Karpas-422 (cell line): ENCODE measurements around the gene PLAC9. TPM values are rescaled to one million over a fixed set of nuclear protein-coding genes. Genes with fewer than 3 reads are reported as not detected.
A peak's percentile ranks its signal among the peaks of the same experiment; 100 is the strongest.
"Not testable (repeated sequence)": the region's sequence is repeated elsewhere in the genome, so short reads cannot be mapped to it uniquely, and the experiment has no call there.

Experiments used
- DNase-seq: peaks from one replicate; pipeline ENCODE4 v3.0.0-alpha.2; 2015
- H2AFZ ChIP-seq: fragments of 200-600 bp; sonication (generic); 2 replicates; pipeline ENCODE4 v1.6.1; 2014; ENCODE audit warnings: antibody characterized with exemption, low read length, mixed read lengths
- H3K27ac ChIP-seq: fragments of 200-600 bp; sonication (generic); 2 replicates; pipeline ENCODE4 v1.5.1; 2014; ENCODE audit warnings: mild to moderate bottlenecking, low read length, moderate library complexity
- H3K27me3 ChIP-seq: fragments of 200-600 bp; sonication (generic); 2 replicates; pipeline ENCODE4 v1.6.1; 2014; ENCODE audit warnings: low read length, mixed read lengths
- H3K36me3 ChIP-seq: fragments of 200-600 bp; sonication (generic); 2 replicates; pipeline ENCODE4 v1.6.1; 2014; ENCODE audit warnings: low read length, mixed read lengths; ENCODE audit not compliant: insufficient read depth
- H3K4me1 ChIP-seq: fragments of 200-600 bp; sonication (generic); 2 replicates; pipeline ENCODE4 v1.6.1; 2014; ENCODE audit warnings: mild to moderate bottlenecking, low read length, mixed read lengths
- H3K4me2 ChIP-seq: fragments of 200-600 bp; sonication (generic); 2 replicates; pipeline ENCODE4 v1.6.1; 2014; ENCODE audit warnings: low read length, low read depth, mild to moderate bottlenecking; ENCODE audit not compliant: poor library complexity, severe bottlenecking
- H3K4me3 ChIP-seq: fragments of 200-600 bp; sonication (generic); 2 replicates; pipeline ENCODE4 v1.5.1; 2014; ENCODE audit warnings: mild to moderate bottlenecking, antibody characterized with exemption, low read length, mixed read lengths
- H3K79me2 ChIP-seq: fragments of 200-600 bp; sonication (generic); 2 replicates; pipeline ENCODE4 v1.6.1; 2014; ENCODE audit warnings: mild to moderate bottlenecking, low read length, mixed read lengths
- H3K9ac ChIP-seq: fragments of 200-600 bp; sonication (generic); 2 replicates; pipeline ENCODE4 v1.6.0; 2014; ENCODE audit warnings: low read length
- H3K9me2 ChIP-seq: fragments of 200-600 bp; sonication (generic), shearing (Covaris generic); replicated peaks from 2 replicates; pipeline ENCODE4 v1.6.0; 2014; ENCODE audit warnings: mild to moderate bottlenecking, low read length, moderate library complexity; ENCODE audit not compliant: insufficient read depth
- H3K9me3 ChIP-seq: fragments of 300-700, 200-600 bp; sonication (generic); 2 replicates; pipeline ENCODE4 v1.6.1; 2014; ENCODE audit warnings: low read length, mixed read lengths
- H4K20me1 ChIP-seq: fragments of 200-600 bp; sonication (generic); 2 replicates; pipeline ENCODE4 v1.6.1; 2014; ENCODE audit warnings: mild to moderate bottlenecking, antibody characterized with exemption, low read length, low read depth; ENCODE audit not compliant: insufficient read depth
- total RNA-seq: library from RNA; depleted of rRNA; stranded (reverse); fragments of >200 nt; shearing (Covaris generic); gene quantifications from 2 replicates; pipeline ENCODE4 v1.2.3, GENCODE V29; 2014; ENCODE audit warnings: low replicate concordance

Gene PLAC9
- total RNA-seq, 1 experiment from 2014 or later: not detected

GRCh38 chr10:80144067-80144695, 11.7 kb downstream of the PLAC9 start:
- Histone ChIP-seq H3K4me1 (no peaks in the 10 kb centered on the region), H3K27ac (no peak overlapping the region), H2AFZ (no peak overlapping the region), H3K27me3 (no peaks in the 10 kb centered on the region), H3K36me3 (0 out of 2 replicates have a peak, but pooled peaks cover under 1% of the 10 kb centered on the region), H3K9me2 (no peaks in the 10 kb centered on the region), H3K9me3 (no peaks in the 10 kb centered on the region), H4K20me1 (no peaks in the 10 kb centered on the region), H3K79me2 (no peaks in the 10 kb centered on the region), H3K9ac (no peak overlapping the region), H3K4me2 (no peak overlapping the region), H3K4me3 (no peak overlapping the region)
- DNase-seq: no peak

GRCh38 chr10:80144696-80145131, 12.2 kb downstream of the PLAC9 start:
- H3K36me3 ChIP-seq: 0 out of 2 replicates have a peak, but pooled peaks cover 2% of the 10 kb centered on the region
- H3K9me2 ChIP-seq: no peaks in the 10 kb centered on the region
- H3K4me1 ChIP-seq: no peaks in the 10 kb centered on the region
- peak; percentile 44 for DNase-seq
- no peak overlapping the region for H3K9ac ChIP-seq
- no peaks in the 10 kb centered on the region for H3K9me3 ChIP-seq
- H4K20me1 ChIP-seq: no peaks in the 10 kb centered on the region
- H3K4me3 ChIP-seq: no peak overlapping the region
- H3K27ac ChIP-seq: no peak overlapping the region
- no peaks in the 10 kb centered on the region for H3K27me3 ChIP-seq
- H3K4me2 ChIP-seq: no peak overlapping the region
- H2AFZ ChIP-seq: no peak overlapping the region
- no peaks in the 10 kb centered on the region for H3K79me2 ChIP-seq

- not testable (repeated sequence) for H3K27me3 ChIP-seq, H3K79me2 ChIP-seq, H3K4me3 ChIP-seq, H3K36me3 ChIP-seq, H3K27ac ChIP-seq, H3K9me2 ChIP-seq, H3K4me1 ChIP-seq, H4K20me1 ChIP-seq, H3K9me3 ChIP-seq, DNase-seq, H2AFZ ChIP-seq, H3K9ac ChIP-seq, H3K4me2 ChIP-seq
These were observed 13.1 kb downstream of the PLAC9 start for GRCh38 chr10:80145406-80146308.

- H3K9me3 ChIP-seq: no peaks in the 10 kb centered on the region
- no peaks in the 10 kb centered on the region for H3K79me2 ChIP-seq
- H3K4me1 ChIP-seq: no peaks in the 10 kb centered on the region
- H3K9ac ChIP-seq: no peak overlapping the region
- H3K4me3 ChIP-seq: no peak overlapping the region
- no peak overlapping the region for H2AFZ ChIP-seq
- H3K4me2 ChIP-seq: no peak overlapping the region
- no peak overlapping the region for H3K27ac ChIP-seq
- no peak for DNase-seq
- no peaks in the 10 kb centered on the region for H4K20me1 ChIP-seq
- no peaks in the 10 kb centered on the region for H3K27me3 ChIP-seq
- peaks cover 2% of the 10 kb centered on the region; the same call in 1 of the 2 replicates for H3K36me3 ChIP-seq
- H3K9me2 ChIP-seq: no peaks in the 10 kb centered on the region
These were observed 14.4 kb downstream of the PLAC9 start for GRCh38 chr10:80146918-80147317.

- no peak overlapping the region for H3K4me3 ChIP-seq
- no peak for DNase-seq
- H4K20me1 ChIP-seq: no peaks in the 10 kb centered on the region
- no peak overlapping the region for H3K27ac ChIP-seq
- H3K27me3 ChIP-seq: no peaks in the 10 kb centered on the region
- H3K79me2 ChIP-seq: no peaks in the 10 kb centered on the region
- no peaks in the 10 kb centered on the region for H3K9me2 ChIP-seq
- no peaks in the 10 kb centered on the region for H3K4me1 ChIP-seq
- no peak overlapping the region for H3K9ac ChIP-seq
- no peaks in the 10 kb centered on the region for H3K9me3 ChIP-seq
- H3K36me3 ChIP-seq: peaks cover 2% of the 10 kb centered on the region; the same call in 1 of the 2 replicates
- H2AFZ ChIP-seq: no peak overlapping the region
- no peak overlapping the region for H3K4me2 ChIP-seq
These were observed 15.8 kb downstream of the PLAC9 start for GRCh38 chr10:80148166-80148805.

- H3K36me3 ChIP-seq: peaks cover 2% of the 10 kb centered on the region; the same call in 1 of the 2 replicates
- H3K9ac ChIP-seq: no peak overlapping the region
- no peaks in the 10 kb centered on the region for H3K9me2 ChIP-seq
- no peak overlapping the region for H2AFZ ChIP-seq
- H3K9me3 ChIP-seq: no peaks in the 10 kb centered on the region
- DNase-seq: no peak
- H3K79me2 ChIP-seq: no peaks in the 10 kb centered on the region
- no peaks in the 10 kb centered on the region for H3K4me1 ChIP-seq
- no peak overlapping the region for H3K27ac ChIP-seq
- no peak overlapping the region for H3K4me3 ChIP-seq
- H3K4me2 ChIP-seq: no peak overlapping the region
- H3K27me3 ChIP-seq: no peaks in the 10 kb centered on the region
- no peaks in the 10 kb centered on the region for H4K20me1 ChIP-seq
These were observed 16.6 kb downstream of the PLAC9 start for GRCh38 chr10:80149123-80149522.

- Histone ChIP-seq H3K79me2 (no peaks in the 10 kb centered on the region), H3K36me3 (peaks cover 2% of the 10 kb centered on the region; the same call in 1 of the 2 replicates), H2AFZ (no peak overlapping the region), H3K9ac (no peak overlapping the region), H3K4me3 (no peak overlapping the region), H3K4me2 (no peak overlapping the region), H4K20me1 (no peaks in the 10 kb centered on the region), H3K9me2 (no peaks in the 10 kb centered on the region), H3K9me3 (no peaks in the 10 kb centered on the region), H3K27me3 (no peaks in the 10 kb centered on the region), H3K27ac (no peak overlapping the region), H3K4me1 (no peaks in the 10 kb centered on the region)
- no peak for DNase-seq
These were observed 17.6 kb downstream of the PLAC9 start for GRCh38 chr10:80150172-80150571.

- H3K36me3 ChIP-seq: peaks cover 2% of the 10 kb centered on the region; the same call in 1 of the 2 replicates
These were observed 20.3 kb downstream of the PLAC9 start for GRCh38 chr10:80152820-80153219.

More at GRCh38 chr10:80152820-80153219, 20.3 kb downstream of the PLAC9 start:
- Histone ChIP-seq H3K27ac (no peak overlapping the region), H3K9me2 (no peaks in the 10 kb centered on the region), H3K9me3 (no peaks in the 10 kb centered on the region), H3K79me2 (no peaks in the 10 kb centered on the region), H3K4me2 (no peak overlapping the region), H3K4me3 (no peak overlapping the region), H3K4me1 (no peaks in the 10 kb centered on the region), H2AFZ (no peak overlapping the region), H4K20me1 (no peaks in the 10 kb centered on the region), H3K27me3 (no peaks in the 10 kb centered on the region), H3K9ac (no peak overlapping the region)
- DNase-seq: no peak
